Mucosa of stomach (tissue), 1 donor: ENCODE data around the gene DENND4B.
A peak's percentile ranks its signal among the peaks of the same experiment; 100 is the strongest.
"Not testable (repeated sequence)": the region's sequence is repeated elsewhere in the genome, so short reads cannot be mapped to it uniquely, and the experiment has no call there.

ENCODE experiments used
- H3K27me3 ChIP-seq: one replicate; pipeline ENCODE4 v1.7.0; 2013; ENCODE audit warnings: mild to moderate bottlenecking, low read length; ENCODE audit not compliant: control insufficient read depth, insufficient read depth
- H3K36me3 ChIP-seq: one replicate; pipeline ENCODE4 v1.7.0; 2013; ENCODE audit warnings: low read length; ENCODE audit not compliant: control insufficient read depth, insufficient read depth
- H3K4me1 ChIP-seq: one replicate; pipeline ENCODE4 v1.7.0; 2013; ENCODE audit warnings: mild to moderate bottlenecking, low read length; ENCODE audit not compliant: control insufficient read depth, insufficient read depth
- H3K4me3 ChIP-seq: one replicate; pipeline ENCODE4 v1.7.0; 2013; ENCODE audit warnings: low read length
- H3K9ac ChIP-seq: one replicate; pipeline ENCODE4 v1.7.0; 2013; ENCODE audit warnings: mild to moderate bottlenecking, low read length, moderate library complexity
- H3K9me3 ChIP-seq: one replicate; pipeline ENCODE4 v1.7.0; 2013; ENCODE audit warnings: mild to moderate bottlenecking, low read length, moderate library complexity; ENCODE audit not compliant: control insufficient read depth
- donor health status: Pancreatic carcinoma.

The DENND4B gene

GRCh38 chr1:153946622-153947241, at the start of gene DENND4B:
Gene DENND4B, minus strand, starts transcription at chr1:153946718. Its CDS starts 2,344 bp downstream, at chr1:153944374.
- Histone ChIP-seq H3K36me3 (peaks cover 9% of the 10 kb centered on the region), H3K27me3 (no peaks in the 10 kb centered on the region), H3K9me3 (no peaks in the 10 kb centered on the region), H3K4me3 (peak within 1 kb of the TSS; percentile 91), H3K9ac (peak within 1 kb of the TSS; percentile 92), H3K4me1 (peaks cover 19% of the 10 kb centered on the region)

GRCh38 chr1:153995640-153996039, 49.1 kb upstream of the DENND4B start:
- H3K9ac ChIP-seq: no peak overlapping the region
- no peaks in the 10 kb centered on the region for H3K36me3 ChIP-seq

GRCh38 chr1:153995202-153995601, 48.7 kb upstream of the DENND4B start:
- Histone ChIP-seq H3K9me3 (no peaks in the 10 kb centered on the region), H3K36me3 (no peaks in the 10 kb centered on the region), H3K4me3 (no peak overlapping the region), H3K27me3 (no peaks in the 10 kb centered on the region), H3K9ac (no peak overlapping the region), H3K4me1 (peaks cover 15% of the 10 kb centered on the region)

More at GRCh38 chr1:153995640-153996039, 49.1 kb upstream of the DENND4B start:
- Histone ChIP-seq H3K27me3 (no peaks in the 10 kb centered on the region), H3K4me3 (no peak overlapping the region), H3K4me1 (peaks cover 13% of the 10 kb centered on the region), H3K9me3 (no peaks in the 10 kb centered on the region)

- Histone ChIP-seq H3K36me3 (no peaks in the 10 kb centered on the region), H3K9me3 (no peaks in the 10 kb centered on the region), H3K4me3 (no peak overlapping the region), H3K27me3 (no peaks in the 10 kb centered on the region), H3K9ac (peak overlapping the region; percentile 98), H3K4me1 (peaks cover 22% of the 10 kb centered on the region)
Measured at GRCh38 chr1:153991806-153992205, 45.3 kb upstream of the DENND4B start.

GRCh38 chr1:153991151-153991630, 44.7 kb upstream of the DENND4B start:
- Histone ChIP-seq H3K9me3 (no peaks in the 10 kb centered on the region), H3K27me3 (no peaks in the 10 kb centered on the region), H3K36me3 (no peaks in the 10 kb centered on the region), H3K4me3 (peak overlapping the region; percentile 88), H3K4me1 (peaks cover 27% of the 10 kb centered on the region), H3K9ac (peak overlapping the region; percentile 98)

- H3K27me3 ChIP-seq: no peaks in the 10 kb centered on the region
- no peaks in the 10 kb centered on the region for H3K9me3 ChIP-seq
- no peaks in the 10 kb centered on the region for H3K36me3 ChIP-seq
- peak within 1 kb of the TSS; percentile 98 for H3K9ac ChIP-seq
- H3K4me3 ChIP-seq: peak within 1 kb of the TSS; percentile 88
- H3K4me1 ChIP-seq: peaks cover 27% of the 10 kb centered on the region
Measured at GRCh38 chr1:153990468-153991150, 44.1 kb upstream of the DENND4B start, which contains the start of gene RPS27. Gene RPS27, plus strand, starts transcription at chr1:153990762. Its CDS starts 35 bp downstream, at chr1:153990797.

- no peaks in the 10 kb centered on the region for H3K27me3 ChIP-seq
- H3K9ac ChIP-seq: no peak overlapping the region
- H3K4me3 ChIP-seq: no peak overlapping the region
- no peaks in the 10 kb centered on the region for H3K36me3 ChIP-seq
- peaks cover 33% of the 10 kb centered on the region for H3K4me1 ChIP-seq
- H3K9me3 ChIP-seq: no peaks in the 10 kb centered on the region
Measured at GRCh38 chr1:153987621-153988020, 41.1 kb upstream of the DENND4B start.

- H3K4me1 ChIP-seq: peaks cover 20% of the 10 kb centered on the region
- peak within 1 kb of the TSS; percentile 68 for H3K4me3 ChIP-seq
Measured at GRCh38 chr1:153985941-153986761, 39.6 kb upstream of the DENND4B start, which contains the start of gene RAB13. Gene RAB13, minus strand, starts transcription at chr1:153986339. Its CDS starts 103 bp downstream, at chr1:153986236.

GRCh38 chr1:153985341-153985912, 38.9 kb upstream of the DENND4B start:
- peak overlapping the region; percentile 68 for H3K4me3 ChIP-seq
- H3K36me3 ChIP-seq: peaks cover 4% of the 10 kb centered on the region
- peaks cover 20% of the 10 kb centered on the region for H3K4me1 ChIP-seq
- no peaks in the 10 kb centered on the region for H3K27me3 ChIP-seq
- H3K9me3 ChIP-seq: no peaks in the 10 kb centered on the region
- H3K9ac ChIP-seq: peak overlapping the region; percentile 76

More at GRCh38 chr1:153985941-153986761, 39.6 kb upstream of the DENND4B start, which contains the start of gene RAB13:
- no peaks in the 10 kb centered on the region for H3K27me3 ChIP-seq
- H3K9ac ChIP-seq: peak within 1 kb of the TSS; percentile 76
- H3K36me3 ChIP-seq: peaks cover 4% of the 10 kb centered on the region
- no peaks in the 10 kb centered on the region for H3K9me3 ChIP-seq

- Histone ChIP-seq H3K27me3 (no peaks in the 10 kb centered on the region), H3K9me3 (no peaks in the 10 kb centered on the region), H3K4me1 (peaks cover 15% of the 10 kb centered on the region), H3K9ac (no peak overlapping the region), H3K36me3 (peaks cover 4% of the 10 kb centered on the region), H3K4me3 (no peak overlapping the region)
Measured at GRCh38 chr1:153984123-153984894, 37.8 kb upstream of the DENND4B start.

GRCh38 chr1:153981735-153982134, 35.2 kb upstream of the DENND4B start:
- not testable (repeated sequence) for H3K4me3 ChIP-seq, H3K9ac ChIP-seq, H3K36me3 ChIP-seq, H3K27me3 ChIP-seq, H3K9me3 ChIP-seq
- H3K4me1 ChIP-seq: peaks cover 11% of the 10 kb centered on the region
